ENCODE results near the gene ITK. TPM values are rescaled to one million over a fixed set of nuclear protein-coding genes. Genes with fewer than 3 reads are reported as not detected.

The ITK gene
- total and polyA plus RNA-seq, 2 donors (not counting 3 experiments of a cell fraction or from before 2014, with no cell fraction given) = not detected

DNA sequence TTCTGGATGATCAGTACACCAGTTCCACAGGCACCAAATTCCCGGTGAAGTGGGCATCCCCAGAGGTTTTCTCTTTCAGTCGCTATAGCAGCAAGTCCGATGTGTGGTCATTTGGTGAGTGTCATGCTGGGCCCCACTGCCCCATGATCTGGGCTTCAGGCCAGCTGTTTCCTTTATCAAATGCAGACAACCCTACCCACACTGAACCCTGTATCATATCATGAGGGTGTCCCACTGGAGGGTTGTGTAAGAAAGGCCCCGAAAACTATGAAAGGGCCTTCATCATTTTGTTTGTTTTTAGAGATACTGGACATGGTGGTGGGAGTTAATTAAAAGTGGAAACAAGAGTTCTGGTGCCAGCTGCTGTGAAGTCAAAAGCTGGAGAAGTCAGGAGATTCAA is 65.2 kb downstream of the ITK start:
- no peak overlapping the region for H3K4me2 ChIP-seq (ENCODE audit: insufficient read depth, low read length)
- dilution Hi-C loops (cut with MboI; ENCODE audit: extremely low pct_ligation_motif_present, low sequenced_read_pairs) (no loop called here), intact Hi-C loops (cut with micrococcal nuclease) (no loop called here)
- H3K27me3 ChIP-seq (ENCODE audit: control insufficient read depth in 2 of 2, insufficient read depth in 2 of 2, low read length in 2 of 2) = no peaks in the 10 kb centered on the region
- H3K9ac ChIP-seq (replicated peaks; ENCODE audit: extremely low read depth, insufficient read depth, low read length) = no peak overlapping the region
- no peak overlapping the region for H2AFZ ChIP-seq (ENCODE audit: low read depth, low read length)
- TF ChIP-seq MAX (IDR thresholded peaks at IDR 0.05; ENCODE audit: insufficient read depth, insufficient read length) (no peak), GATA2 (IDR thresholded peaks at IDR 0.05; ENCODE audit: insufficient read depth, insufficient read length, low read depth, low read length) (no peak), POLR2AphosphoS5 (IDR thresholded peaks at IDR 0.05; ENCODE audit: insufficient read depth, low read depth, low read length) (no peak), MYC (IDR thresholded peaks at IDR 0.05; ENCODE audit: low read depth, low read length) (no peak), POLR2A (IDR thresholded peaks at IDR 0.05; ENCODE audit: low read depth, low read length) (no peak), JUN (IDR thresholded peaks at IDR 0.05; ENCODE audit: borderline replicate concordance, insufficient read depth, insufficient read length, low read depth) (no peak), FOS (IDR thresholded peaks at IDR 0.05; ENCODE audit: borderline replicate concordance, insufficient read depth, low read length) (no peak), CTCF (IDR thresholded peaks at IDR 0.05; ENCODE audit: extremely low read depth in 1 of 2, insufficient read depth in 1 of 2, low read depth in 1 of 2, low read length in 2 of 2) (no peak), EZH2 (IDR thresholded peaks at IDR 0.05; ENCODE audit: borderline replicate concordance, low read depth, low read length, severe bottlenecking) (no peak)
- H3K4me3 ChIP-seq (replicated peaks in 1 of 3; ENCODE audit: insufficient read depth in 1 of 3, low read depth in 1 of 3, low read length in 3 of 3) = no peak overlapping the region
- no peaks in the 10 kb centered on the region for H3K9me1 ChIP-seq (replicated peaks; ENCODE audit: control insufficient read depth, extremely low read depth, insufficient read depth, low read length)
- H3K79me2 ChIP-seq (ENCODE audit: control insufficient read depth, insufficient read depth, low read length) = no peaks in the 10 kb centered on the region
- FAIRE-seq = no peak
- ChIA-PET CTCF (no interaction called here), POLR2A (no interaction called here)
- no peaks in the 10 kb centered on the region for H3K9me3 ChIP-seq (replicated peaks; ENCODE audit: control insufficient read depth, insufficient read depth, low read length)
- no peaks in the 10 kb centered on the region for H3K36me3 ChIP-seq (ENCODE audit: control insufficient read depth in 2 of 2, extremely low read depth in 1 of 2, insufficient read depth in 2 of 2, low read length in 2 of 2)
- H3K27ac ChIP-seq (ENCODE audit: insufficient read depth, low read depth, low read length) = no peak overlapping the region
- DNase-seq (ENCODE audit: low read depth, low spot score) = no peak
- H3K4me1 ChIP-seq (ENCODE audit: control insufficient read depth, extremely low read depth, insufficient read depth, low read length) = no peaks in the 10 kb centered on the region
- BruUV-seq (replicated peaks) = no TSS peak
- H4K20me1 ChIP-seq (replicated peaks; ENCODE audit: control insufficient read depth, extremely low read depth, insufficient read depth, low read length) = no peaks in the 10 kb centered on the region

Measured in endothelial cell of umbilical vein (primary cell).